IPS-18c (cell line): Measurements from ENCODE around the gene KRT3.

Experiments
- H3K4me3 ChIP-seq: 2 replicates; pipeline ENCODE4 v1.7.0; 2013; ENCODE audit warnings: low read depth, mild to moderate bottlenecking, low read length, moderate library complexity; ENCODE audit not compliant: insufficient read depth
- H3K9me3 ChIP-seq: one replicate; pipeline ENCODE4 v1.6.1; 2013; ENCODE audit warnings: mild to moderate bottlenecking, low read length, moderate library complexity; ENCODE audit not compliant: control insufficient read depth, insufficient read depth

Gene KRT3

GRCh38 chr12:52792185-52793029, 3.5 kb downstream of the KRT3 start:
- Histone ChIP-seq H3K9me3 (peaks cover 2% of the 10 kb centered on the region), H3K4me3 (no peak overlapping the region)

GRCh38 chr12:52791271-52792184, 4.4 kb downstream of the KRT3 start:
- Histone ChIP-seq H3K9me3 (peaks cover 2% of the 10 kb centered on the region), H3K4me3 (no peak overlapping the region)

DNA sequence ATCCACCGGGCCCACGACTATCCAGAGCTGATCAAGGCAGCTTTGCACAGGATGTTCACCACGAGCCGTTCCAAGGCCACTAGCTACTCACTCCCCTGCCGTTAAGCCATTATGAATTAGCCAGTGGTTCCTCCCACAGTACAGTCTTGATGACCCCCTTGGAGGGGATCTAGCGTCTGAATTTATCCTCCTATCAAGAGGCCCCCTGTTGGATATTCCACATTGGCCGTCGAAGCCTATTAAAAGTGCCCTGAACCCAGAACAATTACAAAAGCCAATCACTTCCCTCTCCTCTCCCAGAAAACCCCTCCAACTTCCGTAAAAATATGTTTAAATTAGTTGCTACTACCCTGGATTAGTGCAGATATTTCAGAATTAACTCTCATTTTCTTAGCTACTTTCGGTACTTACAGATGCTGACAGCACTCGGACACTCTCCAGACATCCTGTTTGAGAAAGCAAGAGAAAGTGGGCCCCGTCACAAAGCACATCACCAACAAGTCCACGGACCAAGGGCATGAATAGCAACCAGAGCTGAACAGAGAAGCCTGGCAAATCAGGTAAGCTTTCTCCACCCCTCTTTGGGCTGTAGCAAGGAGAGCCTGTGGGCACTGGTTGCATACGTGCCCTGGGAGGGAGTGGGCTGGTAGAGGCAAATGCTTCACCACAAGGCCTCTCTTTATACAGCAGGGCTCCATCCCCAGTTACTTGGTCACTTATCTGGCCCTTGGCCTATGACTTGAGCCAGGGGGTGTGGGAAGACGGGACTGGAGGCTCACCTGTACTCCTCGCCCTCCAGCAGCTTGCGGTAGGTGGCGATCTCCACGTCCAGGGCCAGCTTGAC, 5.3 kb downstream of the KRT3 start:
- Histone ChIP-seq H3K4me3 (no peak overlapping the region), H3K9me3 (peaks cover under 1% of the 10 kb centered on the region)

GRCh38 chr12:52789637-52790426, 6.1 kb downstream of the KRT3 start:
- Histone ChIP-seq H3K4me3 (no peak overlapping the region), H3K9me3 (no peaks in the 10 kb centered on the region)

DNA sequence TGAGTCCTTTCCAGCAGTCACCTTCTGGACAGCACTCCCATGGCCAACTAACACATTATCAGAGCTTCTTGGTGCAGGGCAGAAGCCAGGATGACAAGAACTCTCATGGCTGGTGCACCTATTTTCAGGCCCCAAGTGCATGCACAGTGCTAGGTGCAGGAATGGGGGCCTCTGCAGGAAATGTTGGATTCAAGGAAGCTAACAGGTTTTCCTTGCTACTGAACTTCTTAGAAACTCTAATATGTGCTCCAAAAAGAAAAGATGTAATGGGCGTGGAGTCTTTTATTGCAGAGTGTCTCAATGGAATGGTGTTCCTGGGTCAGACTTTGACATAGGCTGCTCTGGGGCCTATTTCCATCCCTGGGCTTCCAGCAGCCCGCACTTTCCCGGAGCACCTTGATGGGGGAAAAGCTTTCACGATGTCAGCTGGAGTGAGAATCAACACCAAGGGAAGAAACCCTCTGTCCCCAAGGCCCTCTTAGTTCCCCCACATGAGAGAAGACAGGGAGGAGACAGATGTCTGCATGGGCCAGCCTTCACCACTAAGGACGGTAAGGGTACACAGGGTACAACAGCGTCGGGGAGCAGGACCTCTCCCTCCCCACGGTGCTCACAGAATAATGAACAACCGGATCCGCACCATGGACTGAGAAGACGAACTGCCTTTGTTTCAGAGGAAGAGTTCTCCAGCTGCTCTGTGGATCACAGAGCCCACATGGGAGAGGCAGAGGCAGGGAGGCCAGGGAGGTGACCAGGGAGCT, 6.9 kb downstream of the KRT3 start:
- Histone ChIP-seq H3K4me3 (no peak overlapping the region), H3K9me3 (no peaks in the 10 kb centered on the region)

DNA sequence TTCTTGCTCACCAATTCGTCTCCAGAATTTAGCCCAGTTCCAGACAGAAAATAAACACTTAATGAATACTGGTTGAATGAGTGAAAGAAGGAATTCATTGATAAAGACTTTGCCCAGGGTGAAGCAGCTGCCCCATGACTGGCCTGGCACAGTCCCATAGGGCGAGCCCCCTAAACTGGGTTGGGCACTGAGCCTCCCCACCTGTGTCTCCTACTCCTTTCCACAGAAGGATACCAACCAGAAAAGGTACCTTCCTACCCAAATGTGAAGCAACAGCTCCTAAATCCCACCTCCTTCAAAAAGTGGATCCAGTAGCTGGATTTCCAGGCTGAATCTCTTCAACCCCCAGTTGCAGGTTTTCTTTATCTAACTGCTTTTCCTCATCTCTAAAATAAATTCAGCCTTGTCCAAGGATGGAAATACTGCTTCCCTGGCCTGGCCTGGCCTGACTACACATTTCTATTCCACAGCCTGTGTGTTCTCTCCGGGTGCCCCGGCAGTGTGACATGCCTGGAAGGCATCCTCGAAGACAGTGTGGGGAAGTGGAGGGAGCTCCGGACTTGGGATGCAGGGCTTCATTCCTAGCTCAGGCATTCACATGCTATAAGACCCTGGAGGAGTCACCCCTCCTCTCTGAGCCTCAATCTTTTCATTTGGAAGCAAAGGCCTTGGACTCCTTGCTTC, 7.6 kb downstream of the KRT3 start:
- H3K4me3 ChIP-seq = no peak overlapping the region
- no peaks in the 10 kb centered on the region for H3K9me3 ChIP-seq

DNA sequence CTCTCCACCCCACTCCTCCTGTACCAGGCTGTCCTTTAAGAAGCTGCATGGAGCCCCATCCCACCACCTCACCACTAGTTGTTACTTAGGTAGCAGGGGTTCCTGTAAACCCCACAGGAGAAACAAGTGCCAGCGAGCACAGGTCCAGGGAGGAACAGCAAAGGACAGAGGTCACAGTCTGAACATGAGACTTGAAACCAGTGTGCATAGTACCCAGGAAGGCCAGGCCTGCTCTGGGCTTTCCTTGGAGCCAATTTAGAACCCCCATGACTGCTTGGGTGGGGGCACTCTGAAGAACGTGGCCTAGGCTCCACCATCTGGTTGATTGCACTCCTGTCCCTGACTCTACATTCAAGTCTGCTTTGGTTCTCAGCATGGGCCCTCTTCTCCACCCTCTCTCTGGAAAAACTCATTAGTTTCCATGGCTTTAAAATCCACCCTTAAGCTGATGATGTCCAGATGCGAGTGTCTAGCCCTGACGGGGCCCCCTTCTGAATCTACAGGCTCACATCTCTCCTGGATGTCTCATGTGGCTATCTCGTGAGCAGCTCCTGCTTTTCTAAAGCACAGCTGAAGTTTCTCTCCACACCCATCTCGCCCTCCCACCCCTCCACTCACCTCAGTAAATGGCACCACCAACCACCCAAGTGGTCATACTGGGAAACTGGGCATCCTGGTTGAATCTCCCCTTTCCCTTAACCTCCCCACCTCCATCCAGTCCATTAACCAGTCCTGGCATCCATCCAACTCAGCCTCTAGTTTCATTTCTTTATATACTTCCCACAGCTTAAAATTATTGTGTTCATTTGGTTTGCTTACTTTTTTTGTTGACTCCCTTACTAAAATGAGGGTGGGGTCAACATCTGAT, 8.4 kb downstream of the KRT3 start:
- Histone ChIP-seq H3K4me3 (no peak overlapping the region), H3K9me3 (no peaks in the 10 kb centered on the region)

DNA sequence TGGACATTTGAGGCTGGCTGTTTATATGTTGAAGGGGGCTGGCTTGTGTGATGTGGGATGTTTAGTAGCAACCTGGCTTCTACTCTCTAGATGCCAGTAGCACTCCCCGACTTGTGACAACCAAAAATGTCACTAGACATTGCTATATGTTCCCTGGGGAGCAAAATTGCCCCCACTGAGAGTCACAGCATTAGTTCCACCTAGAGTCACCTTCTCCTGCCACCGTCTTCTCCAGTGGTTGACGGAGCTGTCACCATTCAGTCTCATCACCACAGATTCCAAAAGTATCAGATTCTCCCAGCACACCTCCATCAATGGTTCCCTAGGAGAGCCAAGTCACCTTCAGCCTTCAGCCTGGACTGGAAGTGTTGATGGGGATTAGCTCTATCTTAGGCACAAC, 11.0 kb downstream of the KRT3 start:
- H3K4me3 ChIP-seq = no peak overlapping the region
- no peaks in the 10 kb centered on the region for H3K9me3 ChIP-seq

DNA sequence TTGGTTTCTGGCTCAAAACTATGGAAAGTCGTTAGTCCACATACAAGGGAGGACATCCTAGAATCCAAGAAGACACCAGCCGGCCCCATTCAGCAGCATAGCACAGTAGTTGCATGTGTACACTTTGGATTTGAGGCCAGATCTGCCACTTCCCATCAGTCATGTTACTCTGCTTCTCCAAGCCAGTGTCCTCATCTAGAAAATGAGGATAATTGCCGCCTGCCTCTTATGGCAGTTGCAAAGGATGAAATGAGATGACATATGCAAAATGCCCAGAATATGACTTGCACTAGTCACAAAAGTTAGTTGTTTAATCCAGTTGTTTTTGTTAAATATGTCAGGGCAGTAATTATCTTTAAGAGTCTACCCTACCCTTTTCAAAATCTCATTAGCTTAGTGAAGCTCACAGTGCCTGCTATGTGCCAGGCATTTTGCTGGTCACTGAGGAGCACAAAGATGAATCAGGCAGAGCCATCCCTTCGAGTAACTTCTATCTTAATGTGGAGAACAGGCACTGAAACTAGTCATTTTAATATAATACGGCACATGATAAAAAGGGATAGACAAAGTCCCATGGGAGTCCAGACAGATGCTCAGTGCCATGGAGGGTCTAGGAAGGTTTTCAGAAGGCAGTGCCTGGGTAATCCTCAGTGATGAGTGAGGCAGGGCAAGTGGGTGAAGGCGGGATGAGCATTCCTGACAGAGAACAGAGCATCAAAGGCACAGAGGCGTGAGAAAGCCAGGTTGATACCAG, 12.2 kb downstream of the KRT3 start:
- Histone ChIP-seq H3K4me3 (no peak overlapping the region), H3K9me3 (no peaks in the 10 kb centered on the region)

DNA sequence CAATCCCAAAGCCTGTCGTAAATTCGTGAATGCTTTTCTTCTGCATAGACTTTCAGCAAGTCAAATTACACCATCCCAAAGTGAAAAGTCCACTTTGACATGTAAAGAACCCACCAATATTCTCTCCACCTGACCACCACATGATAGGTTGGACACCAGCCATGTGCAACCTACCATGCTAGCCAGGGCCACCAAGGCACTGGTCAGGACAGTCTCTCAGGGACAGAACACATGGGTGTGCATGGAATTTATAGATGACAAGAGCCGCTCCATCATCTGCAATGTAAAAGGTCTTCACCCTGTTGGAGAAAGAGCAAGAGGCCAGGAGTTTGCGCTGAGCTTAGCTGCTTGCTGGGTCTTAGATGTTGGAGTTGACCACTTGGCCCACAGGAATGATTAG, 13.4 kb downstream of the KRT3 start:
- H3K9me3 ChIP-seq = no peaks in the 10 kb centered on the region
- H3K4me3 ChIP-seq = no peak overlapping the region

DNA sequence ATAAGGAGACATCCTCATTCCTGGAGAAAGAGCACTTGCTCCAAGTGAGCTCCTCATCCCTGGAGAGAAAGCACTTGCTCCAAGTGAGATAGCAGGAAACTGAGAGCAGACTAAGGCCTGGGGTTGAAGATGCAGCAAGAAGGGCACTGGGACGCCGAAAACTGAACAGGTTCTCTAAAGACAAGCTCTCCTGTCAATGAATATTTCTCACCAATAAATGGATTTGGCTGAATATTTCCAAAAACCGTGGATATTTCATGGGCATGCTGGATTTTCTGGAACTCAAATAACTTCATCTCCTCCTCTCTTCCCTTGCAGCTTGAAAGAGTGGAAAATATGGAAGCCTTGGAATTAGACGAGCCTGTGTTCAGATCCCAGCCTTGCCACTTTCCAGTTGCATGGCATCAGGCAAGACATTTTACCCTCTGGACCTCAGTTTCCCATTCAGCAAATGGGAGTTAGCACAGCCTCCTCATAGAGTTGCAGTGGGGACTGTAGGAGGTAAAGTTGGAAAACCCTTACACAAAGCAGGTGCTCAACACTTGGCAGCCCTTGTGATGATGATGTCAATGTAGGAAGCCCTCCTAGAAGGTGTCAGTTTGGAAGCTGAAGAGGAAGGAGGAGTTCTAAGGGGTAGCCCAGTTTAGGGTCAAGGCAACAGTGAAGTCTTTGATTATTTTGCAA, 14.4 kb downstream of the KRT3 start:
- no peaks in the 10 kb centered on the region for H3K9me3 ChIP-seq

GRCh38 chr12:52779914-52780313, 16.0 kb downstream of the KRT3 start:
- H3K9me3 ChIP-seq = no peaks in the 10 kb centered on the region
- no peak overlapping the region for H3K4me3 ChIP-seq

More for the DNA sequence above, 14.4 kb downstream of the KRT3 start:
- no peak overlapping the region for H3K4me3 ChIP-seq

GRCh38 chr12:52778833-52779232, 17.1 kb downstream of the KRT3 start:
- no peaks in the 10 kb centered on the region for H3K9me3 ChIP-seq
- no peak overlapping the region for H3K4me3 ChIP-seq

DNA sequence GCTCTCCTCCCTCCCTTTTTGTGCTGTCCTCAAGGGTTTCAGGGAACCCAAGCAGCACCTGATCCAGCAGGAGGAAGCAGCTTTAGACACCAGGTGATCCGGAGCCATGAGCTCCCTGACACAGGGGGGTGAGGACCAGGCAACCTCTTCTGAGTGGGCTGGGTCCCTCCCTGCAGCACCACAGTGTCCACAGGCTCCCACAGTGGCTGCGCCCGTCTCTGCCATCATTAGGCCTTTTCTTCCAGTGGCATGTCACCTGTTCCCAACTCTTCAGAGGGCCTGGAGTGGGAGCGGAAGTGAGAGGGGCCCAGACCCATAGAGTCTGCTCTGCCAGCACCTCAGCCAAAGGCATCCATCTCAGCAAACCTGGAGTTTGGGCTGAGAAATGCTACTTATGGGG, 18.4 kb downstream of the KRT3 start:
- H3K9me3 ChIP-seq = no peaks in the 10 kb centered on the region
- H3K4me3 ChIP-seq = no peak overlapping the region
